Activated CD4-positive, alpha-beta T cell treated with anti-CD3 and anti-CD28 coated beads for 36 hours (primary cell): ENCODE data around the gene PPM1B. TPM values are rescaled to one million over a fixed set of nuclear protein-coding genes. Genes with fewer than 3 reads are reported as not detected.
"Not testable (repeated sequence)": the region's sequence is repeated elsewhere in the genome, so short reads cannot be mapped to it uniquely, and the experiment has no call there.

ENCODE experiments used
- ATAC-seq: fragments of 200-7000 bp; cut with Tn5 transposase; one replicate; pipeline ENCODE4 v1.10.0; 2021; ENCODE audit warnings: mild to moderate bottlenecking, moderate library complexity
- CTCF ChIA-PET: fragments of 350-600 bp; sonication (Branson Sonifier 250); formaldehyde crosslinking; loops from one replicate; lab custom pipeline; 2021; ENCODE audit warnings: antibody characterized with exemption; lab: Charles Lee
- POLR2A ChIA-PET: fragments of 350-600 bp; sonication (Branson Sonifier 250); formaldehyde crosslinking; loops from one replicate; lab custom pipeline; 2021; ENCODE audit warnings: antibody characterized with exemption, inconsistent platforms; lab: Charles Lee
- DNase-seq: peaks from one replicate; pipeline ENCODE4 v3.0.0-alpha.2; 2020
- H3K27ac Mint-ChIP-seq: one replicate; pipeline ENCODE4 v1.8.0; 2021; ENCODE audit warnings: mixed read lengths
- H3K27me3 Mint-ChIP-seq: one replicate; pipeline ENCODE4 v1.8.0; 2021; ENCODE audit warnings: mixed read lengths
- H3K36me3 Mint-ChIP-seq: one replicate; pipeline ENCODE4 v1.8.0; 2021; ENCODE audit warnings: low read depth, mixed read lengths
- H3K4me1 Mint-ChIP-seq: one replicate; pipeline ENCODE4 v1.8.0; 2021; ENCODE audit warnings: mixed read lengths
- H3K4me3 Mint-ChIP-seq: one replicate; pipeline ENCODE4 v1.8.0; 2021; ENCODE audit warnings: mild to moderate bottlenecking, moderate library complexity, mixed read lengths
- H3K9me3 Mint-ChIP-seq: one replicate; pipeline ENCODE4 v1.8.0; 2021; ENCODE audit warnings: low read depth, mixed read lengths
- intact Hi-C, 2 experiments: fragments of 100-400 bp; cut with DNase I in 1 of 2; cut with micrococcal nuclease in 1 of 2; formaldehyde crosslinking; loops; one replicate each; pipeline versions ENCODE4 v1.14.2 to v1.15.1; 2022 to 2024; cut with DNase I, micrococcal nuclease
- total RNA-seq, 2 experiments: library from RNA; stranded (reverse); gene quantifications; one replicate each; pipeline ENCODE4 v1.2.3, GENCODE V29; 2021

PPM1B gene
- total RNA-seq, 2 experiments from 2014 or later, result 34.8 to 42.0 TPM

DNA sequence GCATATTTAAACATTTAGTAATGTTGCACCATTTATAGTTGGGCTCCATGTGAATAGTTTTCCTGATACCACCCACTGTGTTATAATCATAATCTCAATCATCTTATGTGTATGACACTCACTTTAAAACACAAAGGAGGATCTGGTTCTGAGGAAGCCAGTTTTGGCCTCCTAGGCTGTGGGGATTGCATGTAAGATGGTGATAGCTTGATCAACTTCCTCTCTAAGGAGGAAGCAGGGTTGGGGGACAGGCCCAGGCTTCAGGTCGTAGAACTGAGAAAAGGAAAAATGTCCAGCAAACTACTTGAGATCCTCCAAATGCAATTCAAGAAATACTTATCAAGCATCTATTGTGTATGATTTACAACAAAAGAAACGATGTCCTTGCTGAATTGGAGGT, 4.9 kb upstream of the PPM1B start:
- H3K4me3 Mint-ChIP-seq, result no peak overlapping the region
- H3K36me3 Mint-ChIP-seq, result peaks cover under 1% of the 10 kb centered on the region
- CTCF ChIA-PET, result no interaction called here
- intact Hi-C loops, result no loop called here
- POLR2A ChIA-PET, result interaction anchor here (0.6 kb wide), 1 partner anchor 197 kb away, joined by 3 read pairs; no protein-coding TSS in a partner anchor
- ATAC-seq (no peak), DNase-seq (no peak)
- H3K9me3 Mint-ChIP-seq, result peaks cover 7% of the 10 kb centered on the region
- H3K27ac Mint-ChIP-seq, result no peak overlapping the region
- peaks cover 8% of the 10 kb centered on the region for H3K4me1 Mint-ChIP-seq
- no peaks in the 10 kb centered on the region for H3K27me3 Mint-ChIP-seq

DNA sequence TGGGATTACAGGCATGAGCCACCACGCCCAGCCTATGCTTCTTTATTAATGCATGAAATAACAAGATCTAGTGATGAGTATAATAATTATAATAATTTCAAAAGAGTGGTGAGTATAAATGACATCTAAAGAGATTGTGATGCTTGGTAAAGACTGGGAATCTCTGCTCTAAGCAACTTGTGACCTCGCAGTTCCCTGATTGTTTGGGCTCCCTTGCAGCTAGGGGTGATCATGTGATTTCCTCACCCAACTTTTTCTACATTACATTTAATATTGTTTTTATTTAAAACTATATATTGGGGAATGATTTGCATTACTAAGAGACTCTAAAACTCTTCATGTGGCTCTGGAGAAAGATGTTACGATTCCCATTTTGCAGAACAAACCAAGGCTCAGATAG, 4.1 kb upstream of the PPM1B start:
- DNase-seq (no peak), ATAC-seq (no peak)
- Mint-ChIP-seq H3K27ac (no peak overlapping the region), H3K4me3 (no peak overlapping the region), H3K27me3 (no peaks in the 10 kb centered on the region), H3K4me1 (peaks cover 8% of the 10 kb centered on the region), H3K9me3 (peaks cover 7% of the 10 kb centered on the region), H3K36me3 (peaks cover 4% of the 10 kb centered on the region)
- POLR2A ChIA-PET, result interaction anchor here (0.6 kb wide), 1 partner anchor 27 kb away, joined by 5 read pairs; no protein-coding TSS in a partner anchor
- CTCF ChIA-PET, result interaction anchor here (1.2 kb wide), 1 partner anchor 76 kb away, joined by 3 read pairs; no protein-coding TSS in a partner anchor
- intact Hi-C loops, result loop anchor here in 1 of 2 experiments (5.0 kb wide), 3 partner anchors 42 to 1352 kb away; no protein-coding TSS in a partner anchor

DNA sequence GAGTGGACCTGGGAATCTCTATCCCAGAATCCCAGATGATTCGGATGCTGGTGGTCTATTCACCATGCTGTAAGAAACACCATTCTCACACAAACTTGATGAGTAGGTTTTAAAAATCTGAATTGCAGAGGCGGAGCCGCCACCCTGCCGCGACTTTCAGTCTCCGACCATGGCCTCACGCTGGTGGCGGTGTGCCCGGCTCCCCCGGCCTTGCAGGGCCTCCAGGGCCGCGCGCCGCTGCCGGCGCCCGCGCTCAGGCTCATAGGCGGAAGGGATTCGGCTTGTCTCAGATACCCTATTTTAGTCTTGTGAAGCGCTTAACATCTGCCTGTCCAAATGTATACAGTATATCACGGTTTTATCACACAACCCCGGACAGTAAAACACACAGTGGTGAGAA, 2.6 kb upstream of the PPM1B start:
- ATAC-seq (no peak), DNase-seq (no peak)
- H3K9me3 Mint-ChIP-seq, result peaks cover 7% of the 10 kb centered on the region
- H3K4me1 Mint-ChIP-seq, result peaks cover 14% of the 10 kb centered on the region
- no peaks in the 10 kb centered on the region for H3K27me3 Mint-ChIP-seq
- H3K36me3 Mint-ChIP-seq, result peaks cover 5% of the 10 kb centered on the region
- POLR2A ChIA-PET, result no interaction called here
- no peak overlapping the region for H3K27ac Mint-ChIP-seq
- no peak overlapping the region for H3K4me3 Mint-ChIP-seq
- CTCF ChIA-PET, result interaction anchor here (0.6 kb wide), 1 partner anchor 86 kb away, joined by 3 read pairs; no protein-coding TSS in a partner anchor
- intact Hi-C loops, result loop anchor here in 1 of 2 experiments (5.0 kb wide), 3 partner anchors 44 to 1354 kb away; no protein-coding TSS in a partner anchor

DNA sequence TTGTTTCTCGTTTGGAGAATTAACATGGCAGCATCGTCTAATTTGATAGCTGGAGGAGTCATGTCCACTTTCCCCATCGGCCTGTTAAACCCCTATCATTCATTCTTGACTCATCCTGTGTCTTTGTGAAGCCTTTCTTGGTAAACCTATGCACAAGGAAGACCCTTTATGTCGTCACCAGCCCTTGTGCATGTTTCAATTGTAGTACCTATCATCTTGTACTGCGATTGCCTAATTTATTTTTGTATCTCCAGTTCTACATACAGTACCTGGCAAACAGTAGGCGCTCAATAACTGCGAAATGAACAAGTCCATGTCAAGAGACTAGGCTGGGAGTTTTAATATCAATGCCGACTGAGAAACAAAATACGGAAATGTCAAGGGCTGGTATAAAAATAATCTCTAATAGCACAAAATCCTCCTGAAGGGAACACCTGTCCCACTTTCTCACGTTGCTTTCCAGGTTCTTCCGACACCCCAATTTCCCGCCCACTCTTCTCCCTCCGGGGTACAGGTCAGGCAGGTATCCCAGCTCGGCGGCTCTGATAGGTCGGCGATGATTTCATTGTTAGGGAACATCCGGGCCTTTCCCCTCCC, 1.3 kb upstream of the PPM1B start:
- DNase-seq (no peak), ATAC-seq (no peak)
- Mint-ChIP-seq H3K27ac (peak overlapping the region; percentile 94), H3K27me3 (no peaks in the 10 kb centered on the region), H3K9me3 (peaks cover 7% of the 10 kb centered on the region), H3K4me1 (peaks cover 23% of the 10 kb centered on the region), H3K36me3 (peaks cover 6% of the 10 kb centered on the region), H3K4me3 (peak overlapping the region; percentile 94)
- ChIA-PET CTCF (interaction anchor here (1.2 kb wide), 1 partner anchor 47 kb away, joined by 3 read pairs; no protein-coding TSS in a partner anchor), POLR2A (interaction anchor here (0.7 to 1.5 kb wide), 4 partner anchors 47 to 412 kb away, joined by 3 to 7 read pairs (median 4); partner anchors contain the start of genes CAMKMT and PREPL)
- intact Hi-C loops, result loop anchor here in 1 of 2 experiments (5.0 kb wide), 3 partner anchors 45 to 1355 kb away; no protein-coding TSS in a partner anchor

DNA sequence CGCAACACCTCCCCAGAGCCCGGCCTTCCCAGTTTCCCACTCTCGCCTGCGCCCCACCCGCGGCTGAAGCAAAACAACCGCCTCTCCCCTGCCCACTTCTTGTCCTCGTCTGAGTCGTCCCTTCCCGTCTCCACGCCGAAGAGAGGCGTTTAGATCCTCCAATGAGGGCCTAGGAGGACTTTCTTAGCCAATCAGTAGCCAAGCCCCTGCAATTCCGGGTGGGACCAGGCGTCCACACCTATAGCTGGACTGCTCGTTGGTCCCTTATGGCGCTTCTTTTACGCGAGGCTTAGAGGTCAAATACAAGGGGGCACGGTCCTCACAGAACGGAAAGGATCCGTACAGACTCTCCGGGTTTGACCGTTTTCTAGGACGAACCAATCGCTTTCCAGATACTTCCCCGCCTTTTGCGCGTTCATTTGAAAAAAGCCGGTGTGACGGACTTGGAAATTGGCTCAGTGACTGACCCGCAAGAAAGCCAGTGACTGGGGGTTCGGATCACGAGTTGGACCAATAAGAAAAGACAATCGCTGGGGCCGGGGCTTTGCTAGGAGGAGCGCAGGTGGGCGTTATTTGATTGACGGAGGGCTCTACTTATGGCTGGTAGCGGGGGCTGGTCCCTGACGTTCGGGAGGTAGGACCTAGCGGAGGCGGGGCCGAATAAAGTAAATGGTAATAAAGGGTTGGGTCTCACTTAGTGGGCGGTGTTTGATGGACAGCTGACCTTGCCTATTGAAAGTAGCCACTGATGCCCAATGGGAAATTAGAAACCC, 581 bp upstream of the PPM1B start:
- peaks cover 29% of the 10 kb centered on the region for H3K4me1 Mint-ChIP-seq
- POLR2A ChIA-PET, result interaction anchor here (0.5 to 1.7 kb wide), 9 partner anchors 13 to 1482 kb away, joined by 3 to 8 read pairs (median 4); partner anchors contain the start of genes CAMKMT and PREPL
- H3K36me3 Mint-ChIP-seq, result peaks cover 12% of the 10 kb centered on the region
- no peaks in the 10 kb centered on the region for H3K27me3 Mint-ChIP-seq
- intact Hi-C loops, result loop anchor here (1.0 to 5.0 kb wide), 12 partner anchors 46 to 1443 kb away; partner anchors contain the start of genes CAMKMT (in 2 of the 2), PREPL (in 2 of the 2), DYNC2LI1 (in 1 of the 2) and SRBD1 (in 1 of the 2)
- DNase-seq (peak; percentile 98), ATAC-seq (peak; percentile 81)
- CTCF ChIA-PET, result no interaction called here
- peak overlapping the region; percentile 94 for H3K27ac Mint-ChIP-seq
- peak overlapping the region; percentile 94 for H3K4me3 Mint-ChIP-seq
- peaks cover 7% of the 10 kb centered on the region for H3K9me3 Mint-ChIP-seq

DNA sequence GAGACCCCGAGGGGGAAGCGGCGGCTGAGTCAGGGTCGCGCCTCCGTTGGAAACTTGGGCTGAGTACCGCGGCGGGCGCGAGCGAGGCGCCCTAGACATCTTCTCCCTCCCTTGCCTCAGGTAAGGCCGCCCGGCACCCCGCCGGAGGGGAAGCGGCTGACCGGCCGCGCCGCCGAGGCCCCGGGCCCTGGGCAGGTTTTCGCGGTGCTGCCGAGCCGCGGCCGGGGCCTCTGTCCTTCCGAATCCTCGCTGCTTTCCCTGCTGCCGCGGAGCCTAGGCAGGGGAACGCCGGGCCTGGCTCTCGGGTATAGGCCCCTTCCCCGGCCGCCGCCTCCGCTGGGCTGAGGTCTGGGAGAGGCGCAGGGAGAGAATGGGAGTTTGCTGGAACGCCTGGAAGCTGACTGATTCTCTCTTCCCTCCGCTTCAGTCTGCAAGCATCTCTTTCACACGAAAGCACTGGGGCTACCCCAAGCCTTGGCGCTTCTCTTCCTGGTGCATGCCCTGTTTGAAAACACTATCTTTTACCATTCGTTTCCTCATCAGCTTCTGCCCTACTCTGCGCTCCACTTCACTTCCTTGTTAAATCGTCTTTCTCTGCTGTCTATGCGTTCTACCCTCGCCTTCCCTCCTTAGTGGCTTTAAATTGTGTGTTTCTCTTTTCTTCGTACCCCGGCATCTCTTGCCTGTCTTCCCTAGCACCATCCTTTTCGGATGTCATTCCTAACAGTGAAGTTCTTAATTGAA, 652 bp downstream of the PPM1B start:
- Mint-ChIP-seq H3K27me3 (no peaks in the 10 kb centered on the region), H3K9me3 (peaks cover 7% of the 10 kb centered on the region), H3K4me1 (peaks cover 37% of the 10 kb centered on the region), H3K27ac (peak overlapping the region; percentile 100), H3K4me3 (peak overlapping the region; percentile 94), H3K36me3 (peaks cover 13% of the 10 kb centered on the region)
- ChIA-PET CTCF (interaction anchor here (0.6 to 0.8 kb wide), 2 partner anchors 26 to 83 kb away, joined by 3 to 4 read pairs; no protein-coding TSS in a partner anchor), POLR2A (interaction anchor here (0.5 to 1.7 kb wide), 3 partner anchors 23 to 447 kb away, joined by 5 to 8 read pairs (median 5); partner anchors contain the start of genes CAMKMT and PREPL)
- ATAC-seq (peak; percentile 2), DNase-seq (peak; percentile 66)
- intact Hi-C loops, result loop anchor here (2.0 to 5.0 kb wide), 5 partner anchors 47 to 1441 kb away; partner anchors contain the start of gene SRBD1 (in 1 of the 2)

DNA sequence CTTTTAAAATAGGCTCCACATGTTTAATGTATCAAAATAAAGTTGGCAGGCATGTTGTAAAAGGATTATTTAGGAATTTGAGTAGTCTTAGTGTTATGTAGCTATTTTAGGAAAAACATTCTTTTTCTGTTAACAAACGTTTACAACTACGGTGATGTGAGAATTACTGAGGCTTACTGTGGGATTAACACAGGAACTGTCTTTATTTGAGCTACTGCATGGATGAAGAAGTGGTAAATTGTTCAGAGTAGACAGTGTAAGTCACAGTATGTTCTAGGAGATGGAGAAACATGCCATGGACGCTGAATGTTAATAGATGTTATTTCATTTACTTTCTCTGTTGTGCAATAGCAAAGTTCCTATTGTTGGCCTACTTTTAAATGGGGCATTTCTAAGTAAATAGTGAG, 1.6 kb downstream of the PPM1B start:
- intact Hi-C loops, result loop anchor here in 1 of 2 experiments (10.0 kb wide), 1 partner anchor 176 kb away; the partner anchor contains the start of gene LRPPRC
- peaks cover 14% of the 10 kb centered on the region for H3K36me3 Mint-ChIP-seq
- peaks cover 46% of the 10 kb centered on the region for H3K4me1 Mint-ChIP-seq
- H3K27me3 Mint-ChIP-seq, result no peaks in the 10 kb centered on the region
- H3K4me3 Mint-ChIP-seq, result peak overlapping the region; percentile 94
- no peak for DNase-seq
- ATAC-seq, result no peak
- peak overlapping the region; percentile 97 for H3K27ac Mint-ChIP-seq
- ChIA-PET POLR2A (interaction anchor here (0.7 to 1.4 kb wide), 3 partner anchors 12 to 191 kb away, joined by 3 to 5 read pairs (median 3); partner anchors contain the start of genes CAMKMT and PREPL), CTCF (interaction anchor here (0.6 to 0.8 kb wide), 2 partner anchors 25 to 83 kb away, joined by 3 to 4 read pairs; no protein-coding TSS in a partner anchor)
- peaks cover 2% of the 10 kb centered on the region for H3K9me3 Mint-ChIP-seq

DNA sequence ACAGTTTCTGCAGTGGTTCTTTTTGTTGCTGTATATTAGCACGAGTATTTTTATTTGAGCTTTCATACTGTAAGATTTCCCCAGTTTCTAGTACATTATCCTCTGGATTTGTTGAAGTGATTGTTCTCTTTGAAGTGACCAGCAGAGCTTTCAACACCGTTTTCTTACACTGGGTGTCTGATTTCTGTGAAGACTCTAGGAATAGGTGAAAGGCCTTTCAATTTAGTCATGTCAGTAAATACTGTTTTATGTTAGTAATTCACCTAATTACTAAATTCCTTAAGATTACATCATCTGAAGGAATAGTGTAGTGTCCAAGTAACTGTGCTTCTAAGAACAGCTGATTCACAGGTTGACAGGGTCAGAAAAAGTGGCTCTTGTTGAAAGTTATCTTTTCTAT, 2.3 kb downstream of the PPM1B start:
- POLR2A ChIA-PET, result interaction anchor here (0.6 to 1.7 kb wide), 4 partner anchors 12 to 574 kb away, joined by 3 read pairs; no protein-coding TSS in a partner anchor
- H3K9me3 Mint-ChIP-seq, result no peaks in the 10 kb centered on the region
- peaks cover 17% of the 10 kb centered on the region for H3K36me3 Mint-ChIP-seq
- intact Hi-C loops, result loop anchor here in 1 of 2 experiments (10.0 kb wide), 1 partner anchor 176 kb away; the partner anchor contains the start of gene LRPPRC
- no peaks in the 10 kb centered on the region for H3K27me3 Mint-ChIP-seq
- H3K4me3 Mint-ChIP-seq, result peak overlapping the region; percentile 94
- ATAC-seq (no peak), DNase-seq (no peak)
- peaks cover 53% of the 10 kb centered on the region for H3K4me1 Mint-ChIP-seq
- peak overlapping the region; percentile 66 for H3K27ac Mint-ChIP-seq
- CTCF ChIA-PET, result interaction anchor here (0.8 kb wide), 1 partner anchor 35 kb away, joined by 3 read pairs; no protein-coding TSS in a partner anchor

DNA sequence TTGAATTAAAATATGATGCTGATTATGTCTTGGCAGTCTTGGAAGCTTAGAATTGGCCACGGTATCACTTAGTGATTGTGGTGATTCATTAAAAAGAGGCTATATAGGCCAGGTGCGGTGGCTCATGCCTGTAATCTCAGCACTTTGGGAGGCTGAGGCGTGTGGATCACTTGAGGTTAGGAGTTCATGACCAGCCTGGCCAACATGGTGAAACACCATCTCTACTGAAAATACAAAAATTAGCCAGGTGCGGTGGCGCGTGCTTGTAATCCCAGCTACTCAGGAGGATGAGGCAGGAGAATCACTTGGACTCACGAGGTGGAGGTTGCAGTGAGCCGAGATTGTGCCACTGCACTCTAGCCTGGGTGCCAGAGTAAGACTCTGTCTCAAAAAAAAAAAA, 2.8 kb downstream of the PPM1B start:
- intact Hi-C loops, result loop anchor here in 1 of 2 experiments (10.0 kb wide), 1 partner anchor 177 kb away; the partner anchor contains the start of gene LRPPRC
- ChIA-PET POLR2A (interaction anchor here (0.6 to 1.7 kb wide), 3 partner anchors 12 to 574 kb away, joined by 3 read pairs; no protein-coding TSS in a partner anchor), CTCF (interaction anchor here (0.8 kb wide), 1 partner anchor 35 kb away, joined by 3 read pairs; no protein-coding TSS in a partner anchor)
- Mint-ChIP-seq H3K36me3 (peaks cover 19% of the 10 kb centered on the region), H3K4me3 (peak overlapping the region; percentile 94), H3K27ac (peak overlapping the region; percentile 58), H3K4me1 (peaks cover 57% of the 10 kb centered on the region)
- ATAC-seq, H3K9me3 Mint-ChIP-seq, H3K27me3 Mint-ChIP-seq: not testable (repeated sequence)
- DNase-seq, result peak; percentile 31

DNA sequence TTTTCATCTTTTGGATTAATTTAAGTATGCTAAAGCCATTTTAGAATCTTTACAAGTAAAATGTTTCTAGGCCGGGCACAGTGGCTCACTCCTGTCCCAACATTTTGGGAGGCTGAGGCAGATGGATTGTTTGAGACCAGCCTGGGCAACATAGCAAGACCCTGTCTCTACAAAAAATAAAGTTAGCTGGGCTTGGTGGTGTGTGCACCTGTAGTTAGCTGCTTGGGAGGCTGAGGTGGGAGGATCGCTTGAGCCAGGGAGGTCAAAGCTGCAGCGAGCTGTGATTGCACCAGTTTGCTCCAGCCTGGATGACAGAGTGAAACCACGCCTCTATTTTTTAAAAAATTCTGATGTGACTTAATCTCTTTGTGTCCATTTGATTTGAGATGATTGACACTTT, 3.9 kb downstream of the PPM1B start:
- Mint-ChIP-seq H3K36me3 (peaks cover 20% of the 10 kb centered on the region), H3K27ac (peak overlapping the region; percentile 58), H3K9me3 (no peaks in the 10 kb centered on the region), H3K27me3 (no peaks in the 10 kb centered on the region), H3K4me3 (no peak overlapping the region), H3K4me1 (peaks cover 63% of the 10 kb centered on the region)
- ChIA-PET POLR2A (interaction anchor here (1.7 kb wide), 1 partner anchor 19 kb away, joined by 3 read pairs; no protein-coding TSS in a partner anchor), CTCF (no interaction called here)
- intact Hi-C loops, result loop anchor here in 1 of 2 experiments (10.0 kb wide), 1 partner anchor 178 kb away; the partner anchor contains the start of gene LRPPRC
- ATAC-seq (no peak), DNase-seq (no peak)
